HL-60 (cell line): Measurements from ENCODE around the gene ARPC3.
"Not testable (repeated sequence)": the region's sequence is repeated elsewhere in the genome, so short reads cannot be mapped to it uniquely, and the experiment has no call there.

ENCODE experiments used
- DNase-seq, 2 experiments: peaks; one replicate each; pipeline ENCODE4 v3.0.0-alpha.2; 2010 to 2020; ENCODE audit warnings: low read depth in 1 of 2, low spot score in 1 of 2
- H3K27ac ChIP-seq: fragments of 250-450 bp; sonication (Bioruptor Pico); replicated peaks from 2 replicates; pipeline ENCODE4 v1.5.1; 2020; ENCODE audit warnings: mild to moderate bottlenecking, moderate library complexity
- H3K27me3 ChIP-seq: fragments of 250-450 bp; sonication (Bioruptor Pico); 2 replicates; pipeline ENCODE4 v1.5.1; 2021; ENCODE audit warnings: mild to moderate bottlenecking, moderate library complexity; ENCODE audit not compliant: insufficient read depth, poor library complexity, severe bottlenecking
- H3K4me3 ChIP-seq: replicated peaks from 2 replicates; pipeline ENCODE4 v1.5.1; 2011; ENCODE audit warnings: mild to moderate bottlenecking, control low read depth, low read length; ENCODE audit not compliant: insufficient read depth
- GABPA ChIP-seq: IDR thresholded peaks from 2 replicates; pipeline ENCODE4 v1.6.1; 2012; ENCODE audit warnings: low read depth
- POLR2AphosphoS5 ChIP-seq: IDR thresholded peaks from 2 replicates; pipeline ENCODE4 v1.6.1; 2012; ENCODE audit warnings: low read depth
- REST ChIP-seq: IDR thresholded peaks from 2 replicates; pipeline ENCODE4 v1.6.1; 2012; ENCODE audit warnings: low read depth; ENCODE audit not compliant: insufficient replicate concordance
- SPI1 ChIP-seq: IDR thresholded peaks from 2 replicates; pipeline ENCODE4 v1.6.1; 2012; ENCODE audit warnings: low read depth, mild to moderate bottlenecking, borderline replicate concordance
- TF ChIP-seq, protein P1 (sequence below): IDR thresholded peaks from one replicate; pipeline ENCODE4 v1.5.1; 2011; ENCODE audit warnings: low read length, control low read depth, inconsistent platforms; ENCODE audit not compliant: insufficient read depth

The ARPC3 gene

DNA sequence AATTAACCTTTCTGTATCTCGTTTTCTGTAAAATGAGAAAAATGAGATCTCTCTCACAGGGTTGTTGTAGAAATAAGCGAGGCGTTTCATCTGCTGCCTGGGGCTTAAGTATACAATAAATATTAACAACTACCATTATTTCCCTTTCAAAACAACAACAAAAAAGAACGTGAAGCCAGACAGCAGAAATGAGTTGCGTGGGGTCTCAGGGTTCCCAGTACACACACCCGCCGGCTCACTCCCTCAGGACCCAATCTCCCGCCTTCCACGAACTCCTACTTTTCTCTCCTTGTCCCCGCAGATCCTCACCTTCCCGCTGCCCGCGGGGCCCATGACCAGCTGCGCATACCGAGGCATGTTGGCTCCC, 17.7 kb upstream of the ARPC3 start:
- H3K4me3 ChIP-seq, result peak overlapping the region; percentile 95
- peak overlapping the region; percentile 99 for H3K27ac ChIP-seq

GRCh38 chr12:110466791-110467190, 16.7 kb upstream of the ARPC3 start:
- peak overlapping the region; percentile 95 for H3K4me3 ChIP-seq
- no peaks in the 10 kb centered on the region for H3K27me3 ChIP-seq
- H3K27ac ChIP-seq, result peak overlapping the region; percentile 99

More for the DNA sequence above, 17.7 kb upstream of the ARPC3 start:
- DNase-seq, result no peak
- H3K27me3 ChIP-seq, result no peaks in the 10 kb centered on the region
- peak; percentile 6 for TF ChIP-seq REST
- no peak for TF ChIP-seq POLR2AphosphoS5

GRCh38 chr12:110465765-110466164, 15.6 kb upstream of the ARPC3 start:
- H3K27me3 ChIP-seq, H3K4me3 ChIP-seq, H3K27ac ChIP-seq, DNase-seq: not testable (repeated sequence)

More at GRCh38 chr12:110466791-110467190, 16.7 kb upstream of the ARPC3 start:
- DNase-seq, result peak in 1 of 2 experiments; percentile 34
- TF ChIP-seq POLR2AphosphoS5, result no peak
- TF ChIP-seq SPI1, result peak; percentile 88

DNA sequence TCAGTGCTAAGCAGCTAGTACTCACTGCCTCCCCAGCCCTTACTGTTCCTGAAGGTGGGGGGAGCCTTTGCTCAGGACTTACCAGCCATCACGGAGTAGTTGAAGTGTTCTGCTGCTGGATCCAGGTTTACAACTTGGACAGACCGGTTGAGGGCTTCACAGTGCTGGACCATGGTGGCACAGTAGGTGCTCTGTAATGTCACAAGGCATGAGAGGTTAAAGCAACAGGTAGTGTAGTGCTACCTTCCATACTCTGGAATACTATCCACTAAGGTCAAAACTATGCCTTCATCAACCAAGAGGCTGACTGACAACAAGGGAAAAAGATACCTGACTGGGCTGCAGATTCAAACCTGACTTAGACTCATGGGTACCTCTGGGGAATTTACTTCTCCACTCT, 14.9 kb upstream of the ARPC3 start:
- H3K4me3 ChIP-seq, result no peak overlapping the region
- no peak overlapping the region for H3K27ac ChIP-seq
- no peak for DNase-seq
- TF ChIP-seq, protein P1, sequence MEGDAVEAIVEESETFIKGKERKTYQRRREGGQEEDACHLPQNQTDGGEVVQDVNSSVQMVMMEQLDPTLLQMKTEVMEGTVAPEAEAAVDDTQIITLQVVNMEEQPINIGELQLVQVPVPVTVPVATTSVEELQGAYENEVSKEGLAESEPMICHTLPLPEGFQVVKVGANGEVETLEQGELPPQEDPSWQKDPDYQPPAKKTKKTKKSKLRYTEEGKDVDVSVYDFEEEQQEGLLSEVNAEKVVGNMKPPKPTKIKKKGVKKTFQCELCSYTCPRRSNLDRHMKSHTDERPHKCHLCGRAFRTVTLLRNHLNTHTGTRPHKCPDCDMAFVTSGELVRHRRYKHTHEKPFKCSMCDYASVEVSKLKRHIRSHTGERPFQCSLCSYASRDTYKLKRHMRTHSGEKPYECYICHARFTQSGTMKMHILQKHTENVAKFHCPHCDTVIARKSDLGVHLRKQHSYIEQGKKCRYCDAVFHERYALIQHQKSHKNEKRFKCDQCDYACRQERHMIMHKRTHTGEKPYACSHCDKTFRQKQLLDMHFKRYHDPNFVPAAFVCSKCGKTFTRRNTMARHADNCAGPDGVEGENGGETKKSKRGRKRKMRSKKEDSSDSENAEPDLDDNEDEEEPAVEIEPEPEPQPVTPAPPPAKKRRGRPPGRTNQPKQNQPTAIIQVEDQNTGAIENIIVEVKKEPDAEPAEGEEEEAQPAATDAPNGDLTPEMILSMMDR, result no peak
- TF ChIP-seq REST, result no peak
- TF ChIP-seq SPI1, result no peak
- no peak for TF ChIP-seq GABPA
- TF ChIP-seq POLR2AphosphoS5, result no peak
- no peaks in the 10 kb centered on the region for H3K27me3 ChIP-seq

GRCh38 chr12:110461189-110461588, 11.1 kb upstream of the ARPC3 start:
- H3K4me3 ChIP-seq, H3K27ac ChIP-seq, H3K27me3 ChIP-seq, DNase-seq: not testable (repeated sequence)

DNA sequence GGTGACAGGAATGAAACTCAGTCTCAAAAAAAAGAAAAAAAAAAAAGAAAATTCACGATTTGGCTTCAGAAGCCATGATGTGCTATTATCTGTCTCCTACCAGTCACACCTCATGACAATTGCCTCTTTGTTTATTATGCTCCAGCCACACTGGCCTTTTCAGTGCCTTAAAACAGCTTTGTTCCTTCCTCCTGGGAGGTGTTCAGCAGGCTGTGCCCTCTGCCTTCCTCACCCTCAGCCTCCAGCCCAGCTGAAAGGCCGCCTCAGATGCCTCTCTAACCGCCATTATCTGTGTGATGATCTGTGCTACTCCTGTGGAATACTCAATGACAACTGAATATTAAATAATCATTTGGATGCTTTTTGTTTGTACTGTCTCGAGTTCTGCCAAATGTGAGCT, 8.6 kb upstream of the ARPC3 start:
- Histone ChIP-seq H3K27me3 (no peaks in the 10 kb centered on the region), H3K27ac (no peak overlapping the region), H3K4me3 (no peak overlapping the region)
- DNase-seq, result no peak
- TF ChIP-seq GABPA (no peak), REST (no peak), POLR2AphosphoS5 (no peak), SPI1 (no peak)
- TF ChIP-seq, protein P1, result no peak
